Activated CD4-positive, alpha-beta T cell treated with anti-CD3 and anti-CD28 coated beads for 1 hour (primary cell): ENCODE measurements around the gene C6.

ENCODE experiments used
- DNase-seq: peaks from one replicate; pipeline ENCODE4 v3.0.0-alpha.2; 2020

Gene C6

DNA sequence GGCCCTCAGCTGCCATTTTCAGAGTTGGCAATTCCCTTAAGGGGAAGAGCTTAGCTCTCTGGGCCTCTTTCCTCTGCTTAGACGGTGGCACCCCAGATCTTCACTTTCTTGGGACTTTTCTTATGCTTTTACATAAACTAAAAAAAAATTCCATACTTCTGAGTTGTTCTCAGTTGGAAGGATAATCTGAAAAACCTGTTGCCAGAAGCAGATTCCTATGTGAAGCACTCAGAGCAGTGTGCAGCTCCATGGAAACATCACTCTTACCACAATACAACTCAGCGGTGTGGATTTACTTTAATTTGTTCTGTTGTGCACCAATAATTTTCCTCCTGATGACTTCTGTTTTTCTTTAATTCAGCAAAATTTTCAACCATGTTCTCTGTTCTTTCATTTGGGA lies 98.1 kb downstream of the C6 start:
- DNase-seq = no peak

GRCh38 chr5:41112486-41113455 lies 100.6 kb downstream of the C6 start:
- no peak for DNase-seq

DNA sequence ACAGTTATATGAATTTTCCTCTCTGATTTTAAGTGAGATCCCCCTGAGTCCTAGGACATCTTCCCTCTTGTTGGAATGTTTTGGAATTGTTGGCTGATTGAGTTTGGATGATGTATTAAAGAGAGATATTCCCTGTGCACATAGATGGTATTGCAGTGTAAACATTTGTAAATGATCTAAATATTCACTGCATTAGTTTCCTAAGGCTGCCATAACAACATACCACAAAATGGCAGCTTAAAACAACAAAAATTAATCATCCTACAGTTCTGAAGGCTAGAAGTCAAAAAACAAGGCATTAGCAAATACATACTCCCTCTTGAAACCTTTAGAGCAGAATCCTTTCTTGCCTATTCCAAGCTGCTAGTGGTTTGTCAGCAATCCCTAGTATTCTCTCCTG lies 104.1 kb downstream of the C6 start:
- no peak for DNase-seq

DNA sequence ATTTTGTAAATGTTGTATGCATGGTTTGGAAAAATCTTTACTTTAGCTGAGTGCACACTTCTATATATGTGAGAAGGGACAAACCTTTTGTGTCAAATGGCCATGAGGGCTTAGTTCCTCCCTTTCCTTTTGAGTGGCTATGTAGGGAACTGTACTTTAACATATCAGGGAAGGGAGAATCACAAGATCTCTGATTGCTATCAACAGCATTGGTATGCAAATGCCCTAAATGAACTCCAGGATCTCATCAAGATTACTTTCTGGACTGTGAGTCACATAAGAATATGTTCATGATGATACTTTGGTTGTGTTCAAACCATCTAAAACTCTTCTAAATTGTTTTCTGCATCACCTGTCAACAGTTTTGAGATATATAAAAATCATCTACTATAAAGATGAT lies 111.0 kb downstream of the C6 start:
- DNase-seq = no peak

DNA sequence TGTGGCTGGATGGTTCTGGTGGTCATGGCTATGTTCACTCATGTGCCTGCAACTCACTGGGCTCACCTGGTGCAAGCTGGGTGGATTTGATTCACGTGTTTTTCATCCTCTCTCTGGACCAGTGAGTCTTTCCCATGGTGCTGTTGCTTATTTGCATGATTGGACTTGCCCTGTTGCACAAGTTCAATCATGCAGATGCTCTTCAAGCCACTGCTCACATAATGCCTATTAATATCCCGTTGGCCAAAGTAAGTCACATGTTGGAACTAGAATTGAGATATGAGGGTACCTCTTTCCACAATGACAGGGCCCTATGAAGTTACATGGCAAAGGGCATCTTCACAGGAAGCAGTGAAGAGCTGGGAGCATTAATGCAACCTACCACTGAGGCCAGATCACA lies 115.7 kb downstream of the C6 start:
- DNase-seq = no peak

GRCh38 chr5:41095324-41096101 lies 117.8 kb downstream of the C6 start:
- no peak for DNase-seq

GRCh38 chr5:41094871-41095270 lies 118.5 kb downstream of the C6 start:
- DNase-seq = no peak

- DNase-seq = no peak
Measured at GRCh38 chr5:41093803-41094202, 119.5 kb downstream of the C6 start.
